IPS-11a (cell line): ENCODE data around the gene GLMN.
A peak's percentile ranks its signal among the peaks of the same experiment; 100 is the strongest.
"Not testable (repeated sequence)": the region's sequence is repeated elsewhere in the genome, so short reads cannot be mapped to it uniquely, and the experiment has no call there.

ENCODE experiments used
- H3K4me3 ChIP-seq: one replicate; pipeline ENCODE4 v1.5.1; 2013; ENCODE audit warnings: low read depth, low read length, control low read depth

GLMN gene

DNA sequence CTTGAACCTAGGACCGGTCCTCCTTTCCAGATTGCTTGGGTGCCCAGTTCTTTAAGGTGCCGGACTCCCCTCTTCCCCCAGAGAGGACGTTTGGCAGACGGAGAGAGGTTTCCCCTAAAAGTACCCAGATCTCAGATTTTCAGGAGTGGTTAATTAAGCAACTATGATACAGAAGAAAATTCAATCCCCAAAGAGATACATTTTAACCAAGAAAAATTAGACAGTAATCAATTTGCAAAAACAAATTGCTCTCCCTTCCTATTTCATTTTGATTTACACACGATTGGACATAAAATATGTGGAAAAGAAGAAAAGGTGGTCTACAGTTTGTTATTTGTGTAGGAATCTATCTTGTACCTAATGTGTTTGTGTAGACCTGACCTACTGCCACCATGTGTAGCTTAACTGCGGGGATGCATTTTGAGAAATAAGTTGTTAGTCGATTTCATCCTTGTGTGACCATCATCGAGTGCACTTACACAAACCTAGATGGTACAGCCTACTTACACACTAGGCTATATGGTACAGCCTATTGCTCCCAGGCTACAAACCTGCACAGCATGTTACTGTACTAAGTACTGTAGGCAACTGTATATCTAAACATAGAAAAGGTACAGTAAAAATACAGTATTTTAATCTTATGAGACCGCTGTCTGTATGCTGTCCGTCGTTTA, 827 bp upstream of the GLMN start:
- peak overlapping the region; percentile 91 for H3K4me3 ChIP-seq

DNA sequence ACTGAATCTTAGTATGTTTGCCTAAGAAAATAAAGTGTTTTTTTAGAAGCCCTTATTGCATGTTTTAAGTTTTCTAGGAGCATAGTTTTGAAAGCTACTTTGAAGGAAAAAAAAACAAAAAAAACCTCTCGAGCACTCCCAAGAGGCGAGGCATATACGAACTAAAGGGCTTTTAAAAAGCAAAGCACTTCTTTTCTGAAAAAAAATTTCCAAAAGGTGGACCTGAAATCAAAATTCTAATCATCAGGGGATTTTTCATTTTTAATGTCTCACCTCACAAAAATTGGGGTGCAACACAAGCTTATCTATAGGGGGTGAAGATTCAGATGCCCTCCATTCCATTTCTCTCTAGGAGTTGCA, 594 bp downstream of the GLMN start:
- H3K4me3 ChIP-seq: peak overlapping the region; percentile 91

DNA sequence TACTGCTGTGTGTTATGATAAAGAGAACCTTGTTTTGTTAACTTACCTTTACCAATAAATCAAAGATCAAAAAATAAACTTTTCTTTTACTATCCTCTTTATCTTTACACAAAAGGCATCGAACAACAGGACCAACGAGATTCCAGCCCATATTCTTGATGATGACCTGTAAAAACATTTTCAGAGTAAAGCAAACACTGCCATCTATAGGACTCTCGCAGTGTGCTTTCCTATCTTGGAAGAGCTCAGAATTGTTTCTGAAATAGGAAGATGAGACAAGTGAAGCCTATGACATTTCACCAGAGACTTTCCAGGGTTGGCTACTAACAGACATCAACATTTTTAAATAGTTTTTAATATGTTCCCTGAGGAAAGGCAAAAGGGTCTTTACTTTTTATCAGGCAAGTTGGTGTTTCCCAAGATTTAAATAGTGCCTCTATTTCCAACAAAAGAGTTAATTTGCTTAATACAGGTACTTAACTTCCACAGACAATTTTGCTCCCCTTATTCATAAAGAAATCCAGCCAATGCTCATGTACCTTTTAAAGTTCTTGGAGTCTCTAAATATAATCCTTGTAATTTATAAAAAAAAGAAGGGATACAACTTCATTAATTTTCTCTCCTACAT, 7.3 kb downstream of the GLMN start:
- no peak overlapping the region for H3K4me3 ChIP-seq

DNA sequence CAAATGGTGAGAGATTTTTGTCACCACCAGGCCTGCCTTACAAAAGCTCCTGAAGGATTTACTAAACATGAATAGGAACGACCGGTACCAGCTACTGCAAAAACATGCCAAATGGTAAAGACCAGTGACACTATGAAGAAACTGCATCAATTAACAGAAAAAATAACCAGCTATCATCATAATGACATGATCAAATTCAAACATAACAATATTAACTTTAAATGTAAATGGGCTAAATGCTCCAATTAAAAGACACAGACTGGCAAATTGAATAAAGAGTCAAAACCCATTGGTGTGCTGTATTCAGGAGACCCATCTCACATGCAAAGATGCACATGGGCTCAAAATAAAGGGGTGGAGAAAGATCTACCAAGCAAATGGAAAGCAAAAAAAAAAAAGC, 17.4 kb downstream of the GLMN start:
- not testable (repeated sequence) for H3K4me3 ChIP-seq

DNA sequence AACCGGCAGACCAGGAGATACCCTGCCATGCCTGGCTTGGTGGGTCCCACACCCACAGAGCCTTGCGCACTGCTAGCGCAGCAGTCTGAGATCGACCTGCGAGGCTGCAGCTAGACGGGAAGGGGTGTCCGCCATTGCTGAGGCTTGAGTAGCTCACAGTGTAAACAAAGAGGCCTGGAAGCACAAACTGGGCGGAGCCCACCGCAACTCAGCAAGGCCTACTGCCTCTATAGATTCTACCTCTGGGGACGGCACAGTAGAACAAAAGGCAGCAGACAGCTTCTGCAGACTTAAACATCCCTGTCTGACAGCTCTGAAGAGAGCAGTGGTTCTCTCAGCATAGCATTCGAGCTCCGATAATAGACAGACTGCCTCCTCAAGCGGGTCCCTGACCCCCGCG, 19.0 kb downstream of the GLMN start:
- H3K4me3 ChIP-seq: not testable (repeated sequence)

DNA sequence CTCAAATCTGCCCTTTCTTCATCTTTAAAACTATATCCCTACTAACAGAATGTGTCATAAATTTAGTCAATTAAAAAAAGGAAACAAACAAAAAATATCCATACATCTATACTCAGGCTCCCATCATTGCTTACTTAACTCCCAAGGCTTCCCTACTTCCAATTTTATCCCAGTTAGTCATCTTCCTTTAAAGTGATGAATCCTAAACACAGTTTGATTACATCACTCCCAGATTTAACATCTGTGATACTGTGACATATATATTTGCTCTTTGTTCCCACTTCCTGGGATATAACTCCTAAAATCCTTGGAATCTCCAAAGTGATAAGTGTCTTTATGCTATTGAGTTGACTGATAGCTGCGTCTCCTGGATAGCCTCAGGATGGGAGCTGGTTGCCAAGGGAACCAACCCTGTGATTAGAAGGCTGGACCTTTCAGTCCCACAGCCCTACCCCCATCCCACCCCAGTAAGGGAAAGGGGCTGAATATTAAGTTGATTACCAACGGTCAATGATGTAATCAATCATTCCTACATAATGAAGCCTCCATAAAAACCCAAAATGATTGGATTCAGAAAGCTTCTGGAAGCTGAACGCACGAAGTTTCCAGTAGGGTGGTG, 21.6 kb downstream of the GLMN start:
- H3K4me3 ChIP-seq: no peak overlapping the region

DNA sequence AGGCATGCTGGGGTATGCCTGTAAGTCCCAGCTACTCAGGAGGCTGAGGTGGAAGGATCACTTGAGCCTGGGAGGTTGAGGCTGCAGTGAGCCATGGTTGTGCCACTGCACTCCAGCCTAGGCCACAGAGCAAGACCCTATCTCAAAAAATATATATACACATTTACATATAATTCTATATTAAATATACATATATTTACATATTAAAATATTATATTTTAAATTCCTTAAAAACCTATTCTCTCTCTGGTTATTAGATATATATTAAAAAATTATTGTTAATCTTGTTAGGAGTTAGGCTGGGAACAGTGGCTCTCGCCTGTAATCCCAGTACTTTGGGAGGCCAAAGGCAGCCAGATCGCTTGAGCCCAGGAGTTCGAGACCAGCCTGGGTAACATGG, 22.7 kb downstream of the GLMN start:
- H3K4me3 ChIP-seq: no peak overlapping the region

DNA sequence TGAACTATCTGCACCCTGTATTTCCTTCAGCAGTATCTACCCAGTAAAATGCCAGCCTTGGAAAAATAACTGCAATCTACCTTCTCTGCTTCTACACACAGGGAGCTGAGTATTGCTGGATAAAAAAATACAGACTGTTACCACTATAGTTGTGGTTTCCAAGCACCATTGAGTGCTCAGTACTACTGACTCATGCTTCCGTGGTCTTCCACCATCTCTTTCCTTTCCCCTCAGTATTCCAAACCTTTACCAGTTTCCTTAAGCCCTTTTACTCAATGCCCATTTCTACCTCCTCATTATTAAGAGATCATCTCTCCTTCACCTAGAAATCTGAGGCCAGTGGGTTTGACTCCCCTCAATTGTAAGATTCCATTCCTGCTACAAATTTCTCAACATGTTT, 23.8 kb downstream of the GLMN start:
- no peak overlapping the region for H3K4me3 ChIP-seq

DNA sequence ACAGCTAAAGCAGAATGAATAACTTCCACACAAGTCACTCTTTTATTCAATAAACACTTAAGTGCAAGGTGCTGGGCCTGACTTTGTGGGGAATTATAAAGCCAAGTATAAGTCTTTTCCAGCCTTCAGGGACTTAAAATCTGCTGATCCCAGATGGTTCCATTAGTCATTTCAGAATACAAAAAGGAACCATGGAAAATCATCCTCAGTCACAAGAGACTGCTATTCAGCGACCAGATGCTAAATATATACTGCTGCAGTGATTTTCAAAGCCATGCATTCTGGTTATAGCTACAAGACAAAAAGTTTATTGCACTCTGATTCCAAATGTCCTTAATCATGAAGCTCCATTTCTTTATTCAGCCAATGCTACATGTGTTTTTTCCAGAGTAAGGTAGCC, 25.7 kb downstream of the GLMN start:
- no peak overlapping the region for H3K4me3 ChIP-seq

DNA sequence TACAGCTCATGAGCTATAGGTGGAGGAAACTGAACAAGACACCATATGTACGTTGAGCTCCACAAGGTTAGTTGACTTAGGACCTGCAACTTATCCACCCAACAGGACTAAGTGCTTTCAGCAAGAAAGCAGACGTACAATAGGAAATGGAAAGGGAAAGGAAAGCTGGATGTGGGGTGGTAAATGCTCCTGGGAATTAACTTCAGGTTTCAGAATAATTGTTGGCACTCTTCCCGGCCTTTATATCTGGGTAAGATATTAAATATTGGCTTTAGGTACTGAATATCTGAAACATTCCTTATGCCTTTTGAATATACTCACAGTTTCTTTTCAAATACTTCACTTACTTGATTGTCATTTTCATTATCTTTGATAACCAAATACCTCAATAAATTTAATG, 36.3 kb downstream of the GLMN start:
- H3K4me3 ChIP-seq: no peak overlapping the region

DNA sequence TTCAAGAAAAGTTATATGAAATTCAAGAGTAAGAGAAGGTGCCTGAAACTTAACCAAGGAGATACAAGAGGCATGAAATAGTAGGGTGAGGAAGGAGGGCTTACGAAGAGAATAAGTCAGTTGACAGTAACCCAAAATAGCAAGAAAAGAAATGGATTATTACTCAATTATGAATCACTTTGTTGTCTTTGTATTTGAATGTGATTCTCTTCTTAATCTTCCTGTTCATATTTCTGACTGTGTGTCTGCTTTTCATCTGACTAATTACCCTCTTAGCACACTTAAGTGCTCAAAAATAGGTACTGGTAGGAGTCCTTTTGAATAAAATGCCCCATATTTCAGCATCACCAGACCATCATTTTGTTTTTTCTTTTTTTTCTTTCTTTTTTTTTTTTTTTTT, 39.4 kb downstream of the GLMN start:
- H3K4me3 ChIP-seq: no peak overlapping the region

DNA sequence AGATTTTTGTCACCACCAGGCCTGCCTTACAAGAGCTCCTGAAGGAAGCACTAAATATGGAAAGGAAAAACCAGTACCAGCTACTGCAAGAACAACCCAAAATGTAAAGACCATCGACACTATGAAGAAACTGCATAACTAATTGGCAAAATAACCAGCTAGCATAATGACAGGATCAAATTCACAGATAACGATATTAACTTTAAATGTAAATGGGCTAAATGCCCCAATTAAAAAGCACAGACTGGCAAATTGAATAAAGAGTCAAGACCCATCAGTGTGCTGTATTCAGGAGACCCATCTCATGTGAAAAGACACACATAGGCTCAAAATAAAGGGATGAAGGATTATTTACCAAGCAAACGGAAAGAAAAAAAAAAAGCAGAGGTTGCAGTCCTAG, 44.1 kb downstream of the GLMN start:
- H3K4me3 ChIP-seq: not testable (repeated sequence)

DNA sequence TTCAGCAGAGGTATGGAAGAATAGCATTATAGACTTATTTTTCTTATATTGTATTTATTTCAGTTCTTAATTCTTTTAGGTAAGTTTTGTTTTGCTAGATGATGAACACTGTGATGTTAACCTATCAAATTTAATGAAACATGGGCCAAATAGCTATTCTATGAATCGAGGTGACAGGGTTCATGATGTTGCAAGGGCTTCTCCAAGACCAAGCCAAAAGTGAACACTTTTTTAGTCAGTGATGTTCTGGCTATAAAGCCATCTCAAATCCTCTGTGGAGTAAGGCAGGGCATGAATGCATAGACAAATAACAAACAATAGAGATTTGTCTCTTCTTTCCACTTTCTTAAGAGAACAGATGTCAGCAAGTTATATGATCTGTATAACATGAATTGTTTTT, 54.4 kb downstream of the GLMN start:
- no peak overlapping the region for H3K4me3 ChIP-seq

DNA sequence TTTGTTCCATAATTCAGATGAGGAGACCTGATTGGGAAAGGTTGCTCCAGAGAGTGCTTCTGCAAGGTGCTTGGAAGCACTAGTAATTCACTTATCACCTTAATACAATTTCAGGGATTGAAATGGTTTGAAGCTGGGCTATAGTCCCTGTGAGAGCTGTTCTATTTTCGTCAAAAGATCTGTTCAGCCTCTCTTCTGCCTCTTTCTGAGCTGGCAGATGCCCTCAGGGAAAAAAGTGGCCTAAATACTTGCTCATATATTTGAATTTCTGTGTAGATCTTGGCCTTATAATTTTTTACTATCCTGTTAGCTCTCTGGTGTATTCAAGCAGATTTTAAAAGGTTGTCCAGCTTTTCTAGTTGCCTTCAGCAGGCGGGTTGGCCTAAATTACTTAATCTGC, 58.8 kb downstream of the GLMN start:
- H3K4me3 ChIP-seq: no peak overlapping the region

DNA sequence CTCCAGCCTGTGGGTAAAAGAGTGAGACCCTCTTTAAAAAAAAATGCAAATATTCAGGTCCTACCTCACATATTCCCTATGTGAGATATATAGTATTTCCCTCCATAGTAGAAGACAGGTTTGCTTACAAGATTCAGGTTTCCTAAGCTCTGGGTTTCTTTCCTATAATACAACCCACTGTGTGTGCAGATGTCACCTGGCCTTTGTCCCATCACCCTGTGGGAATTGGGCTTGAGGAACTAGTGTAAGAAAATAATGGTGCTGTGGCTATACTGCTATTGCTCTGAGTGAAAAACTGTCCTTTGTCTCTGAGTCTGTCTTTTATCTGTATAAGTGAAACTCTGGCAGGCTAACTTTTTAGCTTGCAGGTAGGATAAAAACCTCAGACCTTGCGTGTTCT, 68.1 kb downstream of the GLMN start:
- H3K4me3 ChIP-seq: no peak overlapping the region

DNA sequence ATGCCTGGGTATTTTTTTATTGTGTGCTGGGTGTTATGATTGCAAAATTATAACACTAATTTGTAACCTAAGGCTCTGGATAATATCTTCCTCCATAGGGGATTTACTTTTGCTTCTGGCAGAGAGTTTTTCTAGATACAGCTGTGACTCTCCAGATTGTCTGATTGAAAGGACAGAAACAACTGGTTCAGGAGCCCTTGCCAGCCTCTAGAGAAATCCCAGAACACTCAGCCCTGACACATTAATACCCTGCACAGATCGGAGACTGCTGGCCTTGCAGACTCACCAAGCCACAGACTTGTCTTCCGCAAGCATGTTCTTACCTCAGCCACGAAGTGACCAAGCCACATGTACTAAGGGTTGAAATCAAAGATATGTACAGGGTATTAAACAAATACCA, 70.4 kb downstream of the GLMN start:
- no peak overlapping the region for H3K4me3 ChIP-seq

DNA sequence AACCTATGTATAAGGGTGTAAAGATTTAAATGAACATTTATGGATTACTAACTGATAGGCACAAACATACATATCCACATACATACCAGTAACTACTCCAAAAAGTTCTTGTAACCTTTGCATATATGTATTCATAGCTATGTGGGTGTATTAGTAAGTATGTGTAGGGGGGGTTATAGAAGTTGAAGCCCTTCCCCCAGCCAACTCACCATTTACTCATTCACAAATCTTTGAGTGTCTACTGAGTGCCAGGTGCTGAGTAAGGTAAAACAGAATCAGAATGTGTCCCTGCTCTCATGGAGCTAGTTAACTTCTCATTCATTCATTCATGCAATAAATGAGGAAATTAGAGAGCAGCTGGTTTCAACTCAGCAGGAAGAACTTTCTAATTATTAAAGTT, 79.8 kb downstream of the GLMN start:
- no peak overlapping the region for H3K4me3 ChIP-seq

DNA sequence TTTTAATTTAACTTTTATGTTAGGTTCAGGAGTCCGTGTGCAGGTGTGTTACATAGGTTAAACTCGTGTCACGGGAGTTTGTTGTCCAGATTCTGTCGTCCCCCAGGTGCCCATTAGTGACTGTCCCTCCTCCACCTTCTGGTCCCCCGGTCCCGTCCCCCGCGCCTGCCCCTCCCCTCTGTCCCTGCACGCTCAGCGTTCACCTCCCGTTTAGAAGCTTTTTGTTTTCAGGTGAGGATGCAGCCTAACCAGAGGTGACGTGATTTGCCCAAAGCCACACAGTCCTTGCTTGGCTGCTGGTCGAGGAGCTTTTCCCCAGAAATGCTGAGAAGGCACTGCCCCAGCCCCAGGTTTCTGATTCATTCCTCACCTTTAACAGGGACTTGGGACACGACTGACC, 80.2 kb downstream of the GLMN start:
- no peak overlapping the region for H3K4me3 ChIP-seq

DNA sequence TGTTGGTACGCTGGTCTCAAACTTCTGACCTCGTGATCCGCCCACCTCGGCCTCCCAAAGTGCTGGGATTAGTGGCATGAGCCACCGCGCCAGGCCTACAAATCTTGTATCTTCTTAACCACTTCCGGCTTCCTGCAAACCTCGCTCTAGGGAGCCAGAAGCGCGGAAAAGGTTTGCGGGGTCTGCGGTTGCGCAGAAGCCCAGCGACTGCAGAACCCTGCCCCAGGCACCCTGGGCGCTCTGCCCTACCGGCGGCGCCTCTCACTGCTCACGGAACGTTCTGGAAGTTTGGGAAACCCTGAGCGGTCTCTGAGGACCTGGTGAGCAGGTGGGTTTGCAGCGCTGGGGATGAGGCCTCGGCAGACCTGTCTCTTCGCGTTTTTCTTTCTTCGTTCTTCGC, 81.1 kb downstream of the GLMN start, which contains the start of gene C1orf146:
C1orf146 (plus strand) TSS at position 195 of the 400 bp plus-strand sequence. CDS start 13,506 bp downstream, outside the sequence.
- H3K4me3 ChIP-seq: no peak within 1 kb of the TSS

DNA sequence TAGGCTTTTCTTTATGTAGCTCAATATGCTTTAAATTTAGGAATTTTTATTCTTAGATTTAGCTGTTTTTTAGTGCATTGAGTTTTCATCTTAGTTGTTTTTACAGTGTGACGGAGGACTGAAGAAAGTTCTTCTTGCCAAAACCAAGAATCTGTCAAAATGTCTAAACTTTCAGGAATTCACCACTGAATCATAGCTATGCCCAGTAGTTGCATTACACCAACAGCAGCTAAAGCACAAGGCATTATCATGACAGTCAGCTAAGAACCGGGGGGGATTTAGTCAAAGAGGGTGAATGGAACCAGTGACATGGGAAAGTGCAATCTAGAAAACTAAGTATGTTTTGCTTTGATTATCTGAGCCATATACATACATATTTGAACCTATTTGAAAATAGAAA, 87.6 kb downstream of the GLMN start:
- H3K4me3 ChIP-seq: no peak overlapping the region

DNA sequence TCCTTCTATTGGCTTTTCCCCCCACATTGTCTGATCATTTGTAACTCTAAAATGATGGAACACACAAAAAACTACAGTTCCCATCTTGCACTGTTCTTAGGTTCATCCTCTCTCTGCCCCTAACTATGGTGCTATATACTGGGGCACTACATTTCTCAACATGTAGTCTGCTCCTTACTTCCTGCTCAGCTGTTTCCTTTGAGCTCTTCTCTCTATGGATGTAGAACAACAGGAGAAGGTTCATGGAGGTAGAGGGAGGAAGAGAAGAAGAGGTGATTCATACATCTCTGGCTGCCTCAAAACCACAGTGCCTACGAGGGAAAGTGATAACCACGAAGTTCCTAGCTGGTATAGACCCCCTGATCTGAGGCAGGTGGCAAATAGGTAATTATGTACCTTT, 88.1 kb downstream of the GLMN start:
- H3K4me3 ChIP-seq: no peak overlapping the region

DNA sequence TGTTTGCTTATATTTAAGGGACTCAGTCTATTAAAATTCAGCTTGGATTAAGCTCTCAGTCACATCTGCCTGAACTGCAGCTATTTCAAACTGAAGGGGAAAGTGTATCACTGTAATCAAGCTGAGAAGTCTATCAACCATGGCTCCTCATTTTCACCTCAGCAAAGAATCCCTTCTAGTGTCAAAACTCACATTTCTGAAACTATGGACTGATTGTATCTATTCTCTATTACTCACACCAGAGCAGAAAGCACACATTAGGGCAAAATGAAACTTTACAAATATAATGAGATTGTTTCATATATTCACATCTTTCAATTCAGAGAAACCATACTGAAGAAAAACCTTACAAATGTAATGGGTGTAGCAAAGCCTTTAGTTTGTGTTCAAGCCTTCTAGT, 95.7 kb downstream of the GLMN start:
- no peak overlapping the region for H3K4me3 ChIP-seq

DNA sequence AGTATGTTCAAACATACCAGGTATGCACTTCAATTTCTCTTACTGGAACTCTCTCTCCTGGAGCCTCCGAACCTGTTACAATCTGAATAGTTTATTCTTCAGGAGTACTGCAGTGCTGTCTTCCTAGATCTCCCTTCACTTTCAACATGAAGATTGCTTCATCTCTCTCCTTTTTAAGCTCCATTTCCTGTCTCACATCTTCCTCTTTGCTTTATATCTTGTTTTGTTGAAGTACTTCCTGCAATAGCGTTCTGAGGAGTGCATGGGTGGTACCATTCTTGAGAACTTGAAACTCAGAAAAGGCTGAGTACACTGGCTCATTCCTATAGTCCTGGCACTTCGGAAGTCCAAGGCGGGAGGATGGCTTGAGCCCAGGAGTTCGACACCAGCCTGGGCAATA, 96.8 kb downstream of the GLMN start:
- H3K4me3 ChIP-seq: no peak overlapping the region
